ENCODE measurements around the gene KCNQ5. TPM values are rescaled to one million over a fixed set of nuclear protein-coding genes. Genes with fewer than 3 reads are reported as not detected.

The KCNQ5 gene
- total RNA-seq, 1 experiment from 2014 or later = 0.07 TPM

- Histone ChIP-seq H2BK20ac (ENCODE audit: low read depth, low read length, poor library complexity, severe bottlenecking) (no peak overlapping the region), H3K23me2 (ENCODE audit: insufficient read length, low read depth, low read length, poor library complexity, severe bottlenecking) (no peaks in the 10 kb centered on the region), H4K8ac (replicated peaks; ENCODE audit: insufficient read length, low read depth, low read length) (no peak overlapping the region), H3K27ac (ENCODE audit: insufficient read length, low read depth, low read length) (no peak overlapping the region), H4K20me1 (ENCODE audit: control insufficient read depth, insufficient read depth, insufficient read length) (no peaks in the 10 kb centered on the region), H3T11ph (ENCODE audit: low read length) (no peak overlapping the region), H2BK12ac (ENCODE audit: insufficient read length, low read depth, low read length) (no peak overlapping the region), H3K18ac (ENCODE audit: insufficient read length, low read depth, low read length) (no peak overlapping the region), H3K9ac (ENCODE audit: extremely low read depth, insufficient read length, low read length) (no peak overlapping the region), H3K23ac (ENCODE audit: insufficient read length, low read depth, low read length) (no peak overlapping the region), H3K27me3 (ENCODE audit: insufficient read depth, low read length) (no peaks in the 10 kb centered on the region), H2AFZ (ENCODE audit: low read length) (no peak overlapping the region), H3K79me2 (ENCODE audit: insufficient read depth, low read length) (no peaks in the 10 kb centered on the region), H3K9me3 (ENCODE audit: control insufficient read depth, low read depth, low read length) (no peaks in the 10 kb centered on the region), H3K4me2 (ENCODE audit: insufficient read depth, insufficient read length, low read length) (no peak overlapping the region), H2AK5ac (ENCODE audit: insufficient read length, low read length) (no peak overlapping the region), H3K56ac (ENCODE audit: insufficient read length, low read depth, low read length) (no peak overlapping the region), H2BK15ac (ENCODE audit: low read depth, low read length) (no peak overlapping the region), H3K14ac (ENCODE audit: insufficient read depth, low read length) (no peak overlapping the region), H2BK120ac (ENCODE audit: low read depth, low read length, poor library complexity, severe bottlenecking) (no peak overlapping the region), H4K91ac (ENCODE audit: insufficient read length, low read depth, low read length) (no peak overlapping the region), H4K5ac (ENCODE audit: insufficient read length, low read depth, low read length) (no peak overlapping the region), H3K79me1 (ENCODE audit: insufficient read depth, low read depth, low read length, poor library complexity, severe bottlenecking) (no peaks in the 10 kb centered on the region), H3K4ac (ENCODE audit: low read depth, low read length) (no peak overlapping the region), H3K4me1 (ENCODE audit: insufficient read depth, low read length) (no peaks in the 10 kb centered on the region), H2BK5ac (ENCODE audit: insufficient read length, low read length) (no peak overlapping the region)
- no peak for TF ChIP-seq CTCF (conservative IDR thresholded peaks at IDR 0.05)
- Mint-ChIP-seq H3K9me3 (no peaks in the 10 kb centered on the region), H3K36me3 (ENCODE audit: insufficient read depth in 1 of 3, low read depth in 3 of 3) (no peaks in the 10 kb centered on the region), H3K27ac (no peak overlapping the region), H3K27me3 (ENCODE audit: low read depth) (no peaks in the 10 kb centered on the region), H3K4me1 (no peaks in the 10 kb centered on the region), H3K4me3 (no peak overlapping the region)
- DNase-seq = no peak
- no CpG with 5 or more reads among the region's 4 CpGs for WGBS (ENCODE audit: extremely low coverage, insufficient read length, low lambda C conversion rate)
Measured at GRCh38 chr6:72844614-72845013, 222.8 kb downstream of the KCNQ5 start.

Data from H9 (cell line).